Right renal pelvis (tissue), 4 donors: ENCODE data around the gene FUT3. TPM values are rescaled to one million over a fixed set of nuclear protein-coding genes. Genes with fewer than 3 reads are reported as not detected.

ENCODE experiments used
- DNase-seq, 4 donors: peaks; one replicate each; pipeline ENCODE4 v3.0.0-alpha.2; 2013; ENCODE audit warnings: low read depth in 4 of 4, low spot score in 3 of 4, missing footprints in 1 of 4
- polyA plus RNA-seq, 4 donors: library from polyadenylated mRNA; unstranded; fragments of 120-200 nt; gene quantifications; one replicate each; pipeline ENCODE4 v1.2.1, GENCODE V29; 2013; ENCODE audit not compliant: insufficient read length in 4 of 4

FUT3 gene
- polyA plus RNA-seq, 4 donors = 0.25 to 0.70 (median 0.52) TPM

- DNase-seq = peak in 1 of 4 donors; percentile 72
These were observed 24.5 kb downstream of the FUT3 start for GRCh38 chr19:5826531-5827341.

- no peak for DNase-seq
These were observed 26.1 kb downstream of the FUT3 start for GRCh38 chr19:5825178-5825577.

GRCh38 chr19:5824751-5825150 is 26.5 kb downstream of the FUT3 start:
- DNase-seq = no peak

- DNase-seq = no peak
These were observed 27.5 kb downstream of the FUT3 start for GRCh38 chr19:5823579-5824281.

- DNase-seq = no peak
These were observed 28.9 kb downstream of the FUT3 start for GRCh38 chr19:5822181-5822844.

- no peak for DNase-seq
These were observed 29.6 kb downstream of the FUT3 start for GRCh38 chr19:5821521-5822180.

- no peak for DNase-seq
These were observed 30.5 kb downstream of the FUT3 start for GRCh38 chr19:5820785-5821184.

- no peak for DNase-seq
These were observed 32.7 kb downstream of the FUT3 start for GRCh38 chr19:5818594-5818993.

- DNase-seq = no peak
These were observed 34.0 kb downstream of the FUT3 start for GRCh38 chr19:5817218-5817617.

GRCh38 chr19:5814852-5815246 is 36.4 kb downstream of the FUT3 start:
- no peak for DNase-seq

GRCh38 chr19:5814123-5814851 is 37.0 kb downstream of the FUT3 start:
- DNase-seq = no peak

GRCh38 chr19:5811117-5811516 is 40.1 kb downstream of the FUT3 start:
- DNase-seq = no peak

GRCh38 chr19:5809469-5809868 is 41.8 kb downstream of the FUT3 start:
- DNase-seq = no peak

- DNase-seq = no peak
These were observed 42.2 kb downstream of the FUT3 start for GRCh38 chr19:5809053-5809452.

GRCh38 chr19:5808120-5808816 is 43.0 kb downstream of the FUT3 start:
- no peak for DNase-seq

GRCh38 chr19:5806905-5807304 is 44.3 kb downstream of the FUT3 start:
- DNase-seq = no peak

GRCh38 chr19:5806133-5806489 is 45.1 kb downstream of the FUT3 start:
- no peak for DNase-seq

- no peak for DNase-seq
These were observed 45.7 kb downstream of the FUT3 start for GRCh38 chr19:5805462-5806132.
